HG02943 (cell line): ENCODE measurements around the gene TP63.

Experiments
- ATAC-seq: cut with Tn5 transposase; IDR thresholded peaks from one replicate; pipeline ENCODE4 v1.9.1; 2021; ENCODE audit warnings: mild to moderate bottlenecking, low read depth, moderate library complexity; ENCODE audit not compliant: unreplicated experiment

Gene TP63

DNA sequence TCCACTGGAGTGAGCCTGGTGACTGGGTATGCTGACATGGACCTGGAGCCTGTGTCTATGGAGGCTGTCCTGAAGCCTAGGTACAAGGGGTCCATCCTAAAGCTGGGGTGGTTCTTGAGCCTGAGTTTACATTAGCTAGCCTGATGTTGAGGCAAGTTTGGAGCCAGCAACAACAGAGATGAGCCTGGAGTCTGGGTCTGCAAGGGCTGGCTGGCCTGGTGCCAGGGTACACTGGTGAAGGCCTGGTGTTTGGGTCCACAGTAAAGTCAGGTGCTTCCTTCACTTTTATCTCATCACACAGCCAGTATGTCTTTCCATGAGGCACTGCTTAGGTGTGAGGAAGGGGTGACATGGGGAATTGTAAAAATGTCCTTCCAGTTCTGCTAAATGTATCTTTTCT is 49.5 kb downstream of the TP63 start:
- no peak for ATAC-seq

DNA sequence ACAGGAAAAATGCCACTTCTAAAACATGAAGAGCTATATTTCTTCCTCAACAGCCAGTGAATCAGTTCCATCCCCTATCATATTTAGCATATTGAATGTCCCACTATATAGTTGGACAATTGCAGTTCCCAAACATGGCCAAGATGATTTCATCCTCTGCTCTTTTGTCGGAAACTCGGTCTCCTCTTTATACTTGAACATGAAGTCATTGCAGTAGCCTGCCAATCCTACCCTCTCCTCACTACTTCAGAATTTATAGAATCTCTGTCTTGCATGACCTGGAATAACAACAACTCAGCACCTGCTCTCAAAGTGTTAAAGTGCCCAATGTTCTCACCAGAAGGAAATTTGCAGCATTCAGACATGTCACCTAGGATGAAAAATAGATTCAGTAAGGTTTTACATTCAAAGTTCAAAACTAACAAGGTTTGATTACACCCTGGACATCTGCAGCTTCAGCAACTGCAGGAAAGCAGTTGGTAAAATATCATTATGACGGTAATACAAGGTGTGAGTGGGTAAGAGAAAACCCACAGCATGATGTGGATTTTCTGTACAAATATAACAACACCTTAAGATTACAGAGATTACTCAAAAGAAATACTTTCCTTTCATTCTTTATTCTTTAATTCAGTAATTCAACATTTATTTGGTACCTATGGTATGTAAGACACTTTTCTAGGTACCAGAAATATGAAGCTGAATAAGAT is 52.5 kb downstream of the TP63 start:
- no peak for ATAC-seq

DNA sequence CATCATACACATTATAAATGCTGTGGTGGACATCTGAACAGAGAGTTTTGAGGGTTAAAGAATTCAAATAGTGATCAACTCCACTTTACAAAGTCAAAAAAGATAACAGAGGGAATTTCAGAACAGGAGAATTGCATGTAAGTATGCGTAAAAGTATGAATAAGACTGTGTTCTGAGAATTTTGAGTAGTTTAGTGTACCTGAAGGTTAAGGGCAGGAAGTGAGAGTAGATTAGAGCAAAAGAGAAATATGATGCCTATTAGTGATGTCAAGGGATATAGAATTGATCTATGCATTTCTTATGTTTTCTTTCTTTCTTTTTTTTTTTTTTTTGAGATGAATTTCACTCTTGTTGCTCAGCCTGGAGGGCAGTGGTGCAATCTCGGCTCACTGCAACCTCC is 53.1 kb downstream of the TP63 start:
- no peak for ATAC-seq

DNA sequence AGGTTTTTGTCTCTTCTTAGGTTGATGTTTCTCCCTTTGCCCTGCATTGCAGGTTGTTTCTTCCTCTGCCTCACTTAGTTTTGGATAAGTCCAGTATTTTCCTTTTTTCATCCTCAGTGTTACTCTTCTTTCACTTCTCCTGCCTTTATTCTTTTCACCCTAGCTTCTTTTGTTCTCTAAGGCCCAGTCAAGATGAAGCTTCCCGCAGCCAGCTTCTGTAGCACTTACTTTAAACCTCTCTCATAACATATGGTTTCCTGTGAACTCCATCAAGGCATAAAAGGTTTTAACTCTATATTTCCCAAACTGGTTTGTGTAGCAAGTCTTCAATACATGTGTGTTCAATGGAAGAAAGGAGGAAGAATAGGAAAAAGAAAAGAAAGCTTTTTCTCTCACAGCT is 54.1 kb downstream of the TP63 start:
- no peak for ATAC-seq

DNA sequence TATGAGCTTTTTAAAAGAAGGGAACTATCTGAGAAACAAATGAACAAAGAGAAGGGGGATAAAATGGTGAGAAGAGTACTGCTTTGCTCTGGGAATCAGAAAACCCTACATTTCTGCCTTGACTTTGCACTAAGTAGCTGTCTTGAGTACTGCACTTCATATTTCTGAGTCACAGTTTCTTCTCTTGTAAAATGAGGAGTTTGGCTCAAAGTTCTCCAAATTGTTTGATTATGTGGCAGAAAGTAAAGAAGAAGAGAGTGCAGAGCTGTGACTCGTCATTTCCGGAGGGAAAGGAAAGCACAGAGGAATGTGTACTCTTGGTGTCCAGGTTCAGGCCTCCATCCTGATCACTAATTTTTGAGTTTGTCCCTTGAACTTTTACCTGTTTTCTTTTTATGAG is 54.7 kb downstream of the TP63 start:
- ATAC-seq, result no peak

DNA sequence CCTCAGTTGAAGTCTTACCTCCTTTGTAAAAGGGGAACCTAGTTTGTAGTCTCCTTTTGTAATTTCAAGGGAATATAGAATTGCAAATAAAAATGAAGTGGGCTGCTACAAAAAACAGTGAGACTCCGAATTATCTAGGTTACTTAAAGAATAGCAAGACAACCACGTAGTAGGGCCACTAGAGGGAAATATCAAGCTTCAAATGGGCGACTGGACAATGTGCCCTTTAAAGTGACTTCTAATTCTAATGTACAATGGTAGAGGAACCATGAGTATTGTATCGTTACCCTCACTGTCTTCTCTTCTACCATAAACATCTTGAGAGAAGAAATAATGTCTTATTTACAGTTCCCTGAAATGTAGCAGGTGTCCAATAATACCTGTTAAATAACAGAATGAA is 56.3 kb downstream of the TP63 start:
- ATAC-seq, result no peak

DNA sequence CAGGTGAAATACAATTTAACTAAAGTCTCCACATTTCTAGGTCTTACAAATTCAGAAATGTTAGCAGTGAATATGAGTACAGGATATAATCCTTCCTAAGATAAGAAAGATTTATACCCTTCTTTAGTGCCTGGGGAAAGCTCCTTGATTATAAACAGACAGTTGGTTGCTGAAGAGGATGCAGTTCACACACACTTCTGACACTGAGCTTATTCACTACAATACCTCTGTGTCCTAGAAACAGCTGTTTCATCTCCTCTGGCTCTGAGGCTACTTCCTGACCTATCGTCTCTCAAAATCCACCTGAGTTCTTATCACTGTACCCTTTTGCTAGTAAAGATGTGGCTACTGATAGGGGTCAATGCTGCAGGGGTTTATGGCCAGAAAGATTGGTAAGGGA is 57.1 kb downstream of the TP63 start:
- ATAC-seq, result no peak

DNA sequence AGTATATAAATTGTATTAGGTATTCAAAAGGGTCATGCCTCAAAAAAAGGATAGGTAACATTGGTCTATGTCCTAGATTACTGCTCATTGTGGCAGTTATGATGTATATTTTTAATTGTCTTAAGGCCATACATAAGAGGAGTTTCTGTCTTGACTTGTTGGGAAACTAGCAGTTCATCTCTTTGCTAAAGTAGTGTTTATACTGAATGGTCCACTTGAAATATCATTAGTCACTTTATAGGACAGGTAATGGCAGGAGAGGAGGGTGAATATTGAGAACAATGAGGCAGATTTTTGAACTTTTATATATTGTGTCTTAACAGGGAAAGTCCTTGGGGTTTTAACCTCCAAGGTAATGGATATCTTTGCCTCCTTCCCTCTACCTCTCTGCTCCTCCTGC is 58.4 kb downstream of the TP63 start:
- ATAC-seq, result no peak

DNA sequence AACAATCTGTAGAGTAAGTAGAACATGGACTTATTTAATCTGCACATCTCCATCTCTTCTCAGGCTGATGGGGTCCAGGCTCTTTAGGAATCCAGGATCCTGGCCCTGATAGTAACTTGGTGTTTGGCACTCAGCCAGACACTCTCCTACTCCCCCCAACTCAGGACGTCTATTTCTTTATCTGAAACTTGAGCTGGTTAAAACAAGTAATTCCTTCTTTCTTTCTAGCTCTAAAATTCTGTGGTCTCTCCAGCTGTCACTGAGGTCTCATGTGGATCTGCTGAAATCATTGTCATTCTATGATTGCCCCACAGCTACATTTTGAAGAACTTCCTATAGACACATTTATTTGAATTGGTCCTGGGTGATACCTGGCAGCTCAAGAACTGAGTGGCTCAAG is 59.0 kb downstream of the TP63 start:
- no peak for ATAC-seq

DNA sequence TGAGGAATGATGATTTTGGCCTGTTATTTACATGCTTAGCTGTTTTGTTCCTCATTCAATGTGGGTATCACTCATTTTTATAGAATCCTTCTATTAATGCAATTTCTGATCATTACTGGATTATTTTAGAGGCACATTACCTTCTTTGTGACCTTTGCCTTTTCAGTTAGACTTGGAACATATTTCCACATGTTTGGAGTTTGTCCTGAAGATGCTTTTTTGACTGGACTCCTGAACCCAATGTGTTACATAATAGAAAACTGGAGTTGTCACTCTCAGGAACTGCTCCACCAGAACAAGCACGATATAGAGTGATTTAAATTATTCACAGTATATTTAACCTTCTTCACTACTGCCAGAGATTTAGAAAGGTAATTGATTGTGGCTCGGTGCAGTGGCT is 59.5 kb downstream of the TP63 start:
- ATAC-seq, result no peak

DNA sequence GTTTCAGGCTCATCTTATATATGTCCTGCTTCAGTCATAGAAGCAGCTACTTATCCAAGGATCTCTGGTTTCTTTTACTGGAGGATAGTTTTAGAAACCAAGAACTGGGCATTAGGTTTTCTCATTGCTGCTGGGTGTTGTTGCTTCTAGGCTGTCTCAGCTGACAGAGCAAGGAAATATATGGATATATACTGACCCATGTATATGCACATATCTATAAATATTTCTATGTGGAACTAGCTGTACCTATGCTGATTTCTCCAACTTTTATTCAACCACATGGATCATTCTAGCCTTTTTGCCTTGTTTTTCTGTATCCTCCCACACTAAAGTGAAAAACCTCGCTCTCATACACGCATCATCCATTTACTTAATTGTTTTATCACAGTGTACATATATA is 64.2 kb downstream of the TP63 start:
- ATAC-seq, result no peak

DNA sequence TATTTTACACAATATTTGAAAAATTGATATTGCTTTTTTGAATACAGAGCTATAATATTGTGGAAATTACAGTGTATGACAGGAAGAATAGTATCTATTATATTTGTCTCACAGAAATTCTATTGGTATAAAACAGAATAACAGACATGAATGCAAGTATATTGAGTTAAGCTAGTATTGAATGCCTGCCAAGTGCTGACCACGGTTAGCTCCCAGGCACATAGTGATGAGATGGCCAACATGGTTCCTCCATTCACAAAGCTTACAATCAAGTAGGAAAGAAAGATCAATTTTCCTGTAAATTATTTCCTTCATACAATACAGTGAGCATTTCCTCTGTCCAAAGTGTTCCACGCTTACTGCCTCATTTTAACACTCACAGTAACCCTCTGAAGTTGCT is 67.6 kb downstream of the TP63 start:
- no peak for ATAC-seq

DNA sequence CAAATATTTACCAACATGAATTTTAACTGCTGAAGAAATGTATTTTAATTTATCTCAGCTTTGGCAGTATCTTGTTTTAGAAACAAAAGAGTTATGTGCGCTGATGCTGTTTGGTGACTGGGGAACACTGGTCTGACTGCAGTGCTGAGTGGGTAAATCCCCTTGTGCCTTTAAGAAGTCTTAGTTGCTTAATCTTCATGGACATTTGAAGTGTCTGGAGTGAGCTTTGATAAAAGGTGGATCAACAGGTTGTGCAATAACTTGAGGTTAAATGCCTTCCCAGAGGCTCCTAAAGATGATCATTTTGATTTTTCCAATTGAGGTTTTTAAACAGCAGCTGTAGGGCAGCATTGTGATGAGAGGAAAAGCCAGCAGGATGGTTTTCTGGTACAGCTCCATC is 68.7 kb downstream of the TP63 start:
- ATAC-seq, result no peak

DNA sequence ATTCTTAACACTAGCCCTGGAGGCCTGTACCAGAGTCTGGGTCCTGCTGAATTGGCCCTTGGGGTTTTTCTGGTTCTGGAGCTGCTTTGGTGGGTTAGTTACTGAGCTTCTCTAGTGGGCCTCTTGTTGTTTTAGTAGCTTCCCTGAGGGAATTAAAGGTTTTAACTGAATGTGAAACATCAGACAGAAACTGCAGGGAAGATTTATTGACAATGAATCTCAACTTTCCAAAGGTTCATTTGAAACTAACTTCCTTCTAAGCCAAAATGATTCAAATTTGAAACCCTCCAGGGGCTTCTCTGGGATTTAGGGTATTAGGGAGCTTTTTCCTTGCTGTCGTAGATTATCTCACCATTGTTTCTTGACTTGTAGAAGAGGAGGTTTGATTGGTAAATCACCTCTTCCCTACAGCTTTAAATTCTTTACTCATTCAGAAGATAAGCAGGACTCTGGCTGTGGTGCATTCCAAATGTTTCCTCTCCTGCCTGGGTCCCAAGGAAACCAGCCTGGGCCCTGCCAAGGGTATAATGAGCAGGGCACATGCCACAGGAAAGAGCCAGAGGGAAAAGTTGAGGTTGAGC is 71.0 kb downstream of the TP63 start:
- ATAC-seq, result no peak

DNA sequence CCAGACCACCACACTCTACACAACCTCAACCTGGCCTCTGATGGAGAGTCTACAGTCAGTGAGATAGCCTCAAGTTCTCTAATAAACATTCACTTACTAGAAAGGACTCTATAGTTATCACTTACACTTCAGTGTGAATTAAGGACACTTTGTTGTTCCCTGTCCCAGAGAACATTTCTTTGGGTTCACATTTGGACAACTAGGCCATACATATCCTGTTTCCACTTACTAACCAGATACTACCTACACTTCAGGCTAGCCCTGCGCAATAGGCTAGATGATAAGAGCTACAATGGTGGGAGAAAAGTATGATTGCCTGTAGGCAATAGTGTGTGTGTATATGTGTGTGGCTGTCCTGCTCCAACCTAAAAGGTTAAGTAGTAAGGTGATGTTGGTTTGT is 72.7 kb downstream of the TP63 start:
- no peak for ATAC-seq

DNA sequence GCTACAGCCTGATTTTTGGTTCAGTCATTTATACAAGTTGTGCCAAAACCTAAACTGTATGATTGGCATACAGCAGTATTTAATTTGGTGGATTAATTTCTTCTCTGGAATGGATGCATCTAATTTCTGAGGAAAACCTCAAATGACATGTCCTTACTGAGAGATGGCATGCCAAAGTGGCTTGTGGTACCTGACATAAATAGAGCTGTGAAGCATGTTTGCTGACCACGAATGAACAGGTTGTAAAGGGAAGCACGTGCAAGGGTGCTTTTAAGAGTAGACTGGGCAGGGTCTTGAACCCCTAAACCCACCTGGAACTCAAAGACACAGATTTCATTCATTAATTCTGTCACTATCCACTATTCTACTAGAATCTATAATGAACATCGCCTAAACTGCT is 77.2 kb downstream of the TP63 start:
- no peak for ATAC-seq

DNA sequence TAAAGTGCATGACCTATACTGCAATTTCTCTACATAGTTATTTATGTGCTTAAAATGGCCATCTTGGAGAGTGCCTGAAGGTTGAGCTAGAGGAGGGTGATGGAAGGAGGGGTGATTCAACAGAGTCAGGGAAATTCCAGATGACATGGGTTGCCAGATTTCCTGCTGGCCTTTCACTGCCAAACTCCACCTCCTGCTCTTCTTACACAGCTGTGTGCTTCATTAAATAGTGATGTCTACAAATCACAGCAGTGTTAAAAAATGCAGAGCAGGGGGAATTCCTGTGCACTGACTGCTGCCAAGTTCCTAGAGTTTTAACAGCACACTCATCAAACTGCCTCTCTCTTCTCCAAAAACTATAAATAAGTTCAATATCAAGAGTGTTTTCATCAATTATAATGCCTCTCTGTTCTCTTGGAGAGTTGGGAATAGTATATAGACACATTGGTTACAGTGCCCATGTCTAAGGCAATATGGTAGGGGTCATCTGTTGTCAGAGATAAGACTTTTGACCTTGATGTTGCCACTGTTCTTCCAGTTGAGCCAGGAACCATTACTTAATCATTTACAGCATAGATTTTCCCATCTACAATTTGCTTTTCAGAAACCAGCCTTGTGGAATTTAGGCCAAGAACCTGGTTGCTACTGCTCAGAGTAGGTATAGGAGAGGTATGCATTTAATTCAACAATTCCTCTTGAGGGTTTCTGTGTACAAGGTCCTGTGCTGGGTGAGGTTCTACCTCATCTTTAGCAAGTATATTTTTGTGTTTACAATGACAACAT is 79.6 kb downstream of the TP63 start:
- ATAC-seq, result no peak

DNA sequence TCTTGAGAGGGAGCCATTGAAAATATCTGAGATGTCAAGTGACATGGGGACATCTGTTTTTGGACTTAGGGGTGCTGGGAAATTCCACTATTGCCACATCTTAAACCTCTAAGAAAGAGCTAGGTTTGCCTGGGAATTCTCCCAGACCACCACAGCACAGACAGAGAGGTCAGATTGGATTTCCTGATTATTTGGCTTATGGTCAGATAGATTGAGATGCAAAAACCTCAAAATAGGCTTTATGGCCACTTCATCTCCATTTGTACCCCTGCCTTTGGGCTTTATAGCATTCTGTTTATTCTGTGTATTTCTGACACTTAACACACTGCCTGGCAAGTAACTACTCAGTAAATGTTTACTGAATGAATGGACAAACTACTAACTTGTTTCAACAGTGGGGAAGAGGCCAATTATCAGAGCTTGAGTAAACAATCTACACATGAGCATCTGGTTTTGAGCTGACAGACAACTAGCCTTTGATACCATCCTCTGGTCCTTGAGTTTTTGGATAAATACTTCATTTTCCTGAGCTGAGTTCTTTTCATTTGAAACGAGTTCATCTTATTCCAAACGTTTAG is 81.8 kb downstream of the TP63 start:
- ATAC-seq, result no peak

DNA sequence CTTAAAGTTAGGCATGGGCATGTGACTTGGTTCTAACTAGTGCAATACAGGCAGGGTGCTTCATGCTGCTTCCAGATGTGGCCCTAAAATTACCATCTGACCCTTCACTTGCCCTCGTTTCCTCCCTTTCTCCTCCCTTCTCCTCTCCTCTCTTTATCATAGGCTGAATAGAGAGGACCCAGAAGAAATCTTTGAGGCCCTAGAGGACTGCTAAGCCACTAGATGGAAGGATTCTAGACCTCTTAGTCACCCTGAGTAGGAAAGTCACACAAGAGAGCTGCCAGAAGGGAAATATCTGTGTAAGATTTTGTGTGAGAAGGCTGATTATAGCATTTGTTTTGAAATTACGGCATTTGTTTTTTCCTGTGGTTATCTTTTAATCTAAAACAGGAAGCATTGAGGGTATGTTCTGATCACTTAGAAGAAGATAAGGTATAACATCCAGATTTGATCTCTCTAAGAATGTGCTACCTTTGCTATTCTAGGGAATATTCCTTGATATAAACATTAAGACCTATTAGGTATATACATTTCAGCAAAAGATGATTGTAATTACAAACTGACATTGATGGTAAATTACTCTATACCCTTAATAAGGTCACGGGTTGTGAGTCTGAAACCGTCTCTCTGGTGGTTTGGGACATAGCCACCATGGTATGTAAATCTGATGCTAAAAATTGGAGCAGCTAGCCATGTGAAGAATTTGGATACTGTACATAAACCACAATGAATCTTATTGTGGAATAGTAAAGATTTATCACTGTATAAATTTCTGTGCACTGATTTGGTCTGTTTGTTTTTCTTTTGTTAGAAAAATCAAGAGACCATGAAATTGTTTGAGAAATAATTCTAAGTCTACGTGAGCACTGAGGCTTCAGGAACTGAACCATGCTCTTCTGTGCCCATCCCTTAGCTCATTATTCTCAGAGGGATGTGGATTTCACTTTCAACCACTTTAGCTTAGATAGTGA is 84.1 kb downstream of the TP63 start:
- no peak for ATAC-seq

DNA sequence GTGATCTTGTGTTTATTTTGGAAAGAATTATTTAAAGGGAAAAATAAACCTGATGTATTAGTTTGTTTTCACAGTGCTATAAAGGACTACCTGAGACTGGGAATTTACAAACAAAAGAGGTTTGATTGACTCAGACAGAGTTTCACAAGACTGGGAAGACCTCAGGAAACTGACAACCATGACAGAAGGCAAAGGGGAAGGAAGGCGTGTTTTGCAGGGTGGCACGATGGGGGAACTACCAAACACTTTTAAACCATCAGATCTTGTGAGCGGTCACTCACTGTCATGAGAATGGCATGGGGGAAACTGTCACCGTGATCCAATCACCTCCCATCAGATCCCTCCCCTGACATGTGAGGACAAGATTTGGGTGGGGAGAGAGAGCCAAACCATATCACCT is 87.0 kb downstream of the TP63 start:
- no peak for ATAC-seq
